ENCODE measurements around the gene RPS6KC1.
"Not testable (repeated sequence)": the region's sequence is repeated elsewhere in the genome, so short reads cannot be mapped to it uniquely, and the experiment has no call there.

The RPS6KC1 gene

DNA sequence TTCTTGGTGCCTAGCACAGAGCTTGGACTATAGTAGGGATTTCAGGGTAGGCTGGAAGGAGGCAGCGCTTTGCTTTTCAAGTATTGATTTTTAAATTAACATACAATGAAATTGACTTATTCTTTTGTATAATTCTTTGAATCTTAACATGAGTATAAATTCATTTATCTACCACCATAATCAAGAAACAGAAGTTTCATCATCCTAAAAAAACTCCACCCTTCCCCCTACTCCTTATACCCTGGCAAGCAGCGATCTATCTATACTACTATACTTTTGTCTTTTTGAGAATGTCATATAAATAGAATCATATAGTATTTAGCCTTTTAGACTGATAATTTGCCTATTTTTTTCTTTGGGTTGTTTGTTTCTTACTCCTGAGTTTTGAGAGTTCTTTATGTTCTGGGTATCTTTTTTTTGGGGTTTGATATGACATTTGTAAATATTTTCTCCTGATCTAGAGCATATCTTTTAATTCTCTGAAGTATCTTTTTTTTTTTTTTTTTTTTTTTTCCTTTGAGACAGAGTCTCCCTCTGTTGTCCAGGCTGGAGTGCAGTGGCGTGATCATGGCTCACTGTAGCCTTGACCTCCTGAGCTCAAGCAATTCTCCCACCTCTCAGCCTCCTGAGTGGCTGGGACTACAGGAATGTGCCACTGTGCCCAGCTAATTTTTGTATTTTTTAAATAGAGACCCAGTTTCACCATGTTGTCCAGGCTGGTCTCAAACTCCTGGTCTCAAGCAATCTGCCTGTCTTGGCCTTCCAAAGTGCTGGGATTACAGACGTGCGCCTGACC is 6.4 kb downstream of the RPS6KC1 start:
- DNase-seq, result no peak

DNA sequence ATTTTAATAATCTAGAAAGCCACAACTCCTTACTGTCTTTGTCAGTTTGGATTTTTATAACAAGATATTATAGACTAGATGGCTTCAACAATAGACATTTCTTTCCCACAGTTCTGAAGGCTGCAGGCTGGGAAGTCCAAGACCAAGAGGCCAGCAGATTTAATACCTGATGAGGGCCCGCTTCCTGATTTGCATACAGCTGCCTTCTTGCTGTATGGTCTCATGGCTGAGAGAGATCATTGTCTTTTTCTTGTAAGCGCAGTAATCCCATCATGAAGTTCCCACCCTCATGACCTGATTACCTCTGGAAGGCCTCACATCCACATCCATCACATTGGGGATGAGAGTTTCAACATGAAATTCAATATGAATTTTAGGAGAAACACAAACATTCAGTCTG is 9.8 kb downstream of the RPS6KC1 start:
- no peak for DNase-seq

DNA sequence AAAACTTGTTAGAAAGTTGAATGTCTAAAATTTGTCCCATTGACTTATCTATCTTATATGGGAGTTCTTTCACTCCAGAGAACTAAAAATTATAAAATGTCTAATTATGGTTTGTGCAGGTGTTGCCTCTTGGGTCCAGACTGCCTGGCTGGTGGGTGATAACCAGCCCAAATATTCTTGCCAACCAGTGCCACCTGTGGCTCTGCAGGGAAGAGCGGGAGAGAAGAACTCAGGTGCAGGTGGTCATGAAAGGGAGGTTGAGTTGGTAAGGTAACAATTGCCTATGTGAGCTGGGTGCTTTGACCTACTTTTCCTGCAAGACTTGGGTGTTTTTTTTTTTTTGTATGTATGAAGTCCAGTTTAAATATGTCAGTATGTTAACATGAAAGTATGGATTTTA is 10.2 kb downstream of the RPS6KC1 start:
- DNase-seq, result no peak

DNA sequence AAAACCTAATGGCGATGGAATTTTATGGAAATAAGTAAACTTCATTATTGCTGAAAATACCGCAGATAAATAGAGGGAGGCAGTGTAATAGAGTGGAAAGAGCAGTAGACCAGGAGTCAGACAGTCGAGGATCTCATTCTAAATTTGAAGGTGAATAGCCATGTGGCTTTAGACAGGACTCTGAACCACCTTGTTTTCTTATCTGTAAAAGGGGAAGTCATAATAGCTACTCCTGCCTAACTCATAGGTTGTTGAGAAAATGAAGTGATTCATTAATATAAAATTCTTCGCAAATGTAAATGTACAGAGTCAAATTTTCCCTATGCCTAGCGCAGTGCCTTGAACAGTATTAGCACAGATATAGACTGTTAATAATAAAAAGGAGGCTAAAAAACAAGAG is 14.8 kb downstream of the RPS6KC1 start:
- DNase-seq, result no peak

DNA sequence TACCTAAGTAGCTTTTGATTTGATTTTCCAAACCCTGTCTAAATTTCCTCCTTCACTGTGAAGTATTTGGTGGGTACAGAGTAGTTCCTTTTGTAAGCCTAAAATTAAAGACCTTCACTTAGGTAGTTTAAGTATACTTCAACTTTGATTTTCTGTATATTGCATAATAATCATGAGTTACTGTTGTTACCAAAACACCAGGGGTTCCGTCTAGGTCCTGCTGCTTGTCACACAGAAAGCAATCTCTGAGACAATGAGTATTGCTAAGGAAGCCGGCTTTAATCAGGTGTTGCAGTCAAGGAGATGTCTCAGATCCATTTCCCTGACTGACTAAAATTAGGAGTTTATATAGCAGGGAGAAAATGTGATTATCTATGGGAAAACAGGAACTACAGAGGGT is 15.3 kb downstream of the RPS6KC1 start:
- DNase-seq, result no peak

DNA sequence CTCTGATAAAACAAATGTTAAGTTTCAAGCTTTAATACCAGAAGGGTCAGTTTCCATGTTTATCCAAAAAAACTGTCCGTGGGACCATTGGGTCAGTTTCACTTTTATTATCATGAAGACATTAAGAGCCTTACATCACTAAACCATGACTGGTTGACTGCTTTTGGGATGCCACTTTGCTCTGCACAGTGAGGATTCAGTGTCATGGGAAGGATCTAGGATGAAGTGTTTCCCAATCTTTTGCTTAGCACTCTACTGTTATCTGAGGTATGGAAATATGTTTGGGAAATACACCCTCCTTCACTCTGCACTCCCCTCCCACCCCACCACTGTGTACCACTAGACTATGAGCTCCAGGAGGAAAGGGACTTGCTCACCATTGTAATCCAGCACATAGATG is 16.3 kb downstream of the RPS6KC1 start:
- no peak for DNase-seq

DNA sequence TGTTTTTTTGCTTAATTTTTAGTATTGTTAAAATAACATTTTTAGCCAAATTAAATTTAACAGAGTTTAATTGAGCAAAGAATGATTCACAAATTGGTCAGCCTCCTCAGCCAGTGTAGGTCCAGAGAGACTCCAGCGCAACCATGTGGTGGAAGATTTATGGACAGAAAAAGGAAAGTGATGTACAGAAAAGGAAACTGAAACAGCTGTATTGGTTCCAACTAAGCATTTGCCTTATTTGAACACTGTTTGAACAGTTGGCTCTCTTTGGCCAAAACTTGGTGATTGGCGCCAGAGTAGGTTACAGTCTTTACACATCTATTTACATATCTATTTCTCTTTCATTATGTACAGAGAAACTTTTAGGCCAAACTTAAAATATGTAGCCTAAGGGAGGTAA is 19.4 kb downstream of the RPS6KC1 start:
- no peak for DNase-seq

DNA sequence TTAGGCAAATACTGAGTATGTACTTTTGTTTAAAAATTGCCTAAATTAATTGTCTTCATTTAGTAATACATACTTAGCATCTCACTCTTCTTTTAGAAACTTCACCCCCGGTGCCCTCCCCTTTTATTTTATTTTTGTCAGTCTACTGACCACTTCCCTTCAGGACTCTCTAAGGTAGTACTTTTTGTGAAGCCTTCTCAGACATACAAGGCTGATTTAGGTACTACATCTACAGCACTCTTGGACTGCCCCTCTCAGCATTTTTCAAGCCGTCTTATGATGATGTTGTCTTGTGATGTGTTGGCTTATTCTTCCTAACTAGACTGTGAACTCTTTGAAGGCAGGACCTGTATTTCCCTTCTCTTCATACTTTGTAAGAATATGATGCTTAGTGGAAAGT is 24.7 kb downstream of the RPS6KC1 start:
- DNase-seq, result no peak

DNA sequence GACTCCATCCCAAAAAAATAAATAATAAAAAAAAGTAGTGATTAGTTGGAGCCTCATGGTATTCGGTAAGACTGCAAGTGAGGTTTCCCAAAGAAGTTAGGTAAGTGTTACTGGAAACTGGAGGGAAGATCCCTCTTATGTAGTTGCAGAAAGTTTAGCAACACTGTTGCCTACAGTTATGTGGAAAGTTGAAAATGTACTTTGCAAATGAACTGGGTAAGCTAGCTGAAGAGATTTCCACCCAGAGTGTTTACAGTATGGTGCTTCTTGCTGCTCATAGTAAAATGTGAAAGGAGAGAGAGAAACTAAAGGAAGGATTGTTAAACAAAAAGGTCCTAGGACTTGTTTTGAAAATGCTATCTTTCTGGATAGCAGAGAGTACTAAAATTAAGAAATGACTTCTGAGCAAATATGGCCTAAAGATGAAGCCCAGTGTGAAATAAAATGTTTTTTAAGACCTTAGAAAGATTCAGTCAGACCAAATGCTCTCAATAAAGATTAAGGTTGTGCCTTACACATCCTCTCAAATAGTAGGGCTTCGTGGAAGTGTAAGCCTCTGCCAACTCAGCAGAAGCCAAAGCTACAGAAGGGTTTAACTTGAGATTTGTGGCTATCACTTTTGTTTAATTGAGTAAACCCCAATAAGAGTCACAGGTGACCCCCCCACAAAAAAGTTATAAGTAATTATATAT is 31.5 kb downstream of the RPS6KC1 start:
- no peak for DNase-seq

DNA sequence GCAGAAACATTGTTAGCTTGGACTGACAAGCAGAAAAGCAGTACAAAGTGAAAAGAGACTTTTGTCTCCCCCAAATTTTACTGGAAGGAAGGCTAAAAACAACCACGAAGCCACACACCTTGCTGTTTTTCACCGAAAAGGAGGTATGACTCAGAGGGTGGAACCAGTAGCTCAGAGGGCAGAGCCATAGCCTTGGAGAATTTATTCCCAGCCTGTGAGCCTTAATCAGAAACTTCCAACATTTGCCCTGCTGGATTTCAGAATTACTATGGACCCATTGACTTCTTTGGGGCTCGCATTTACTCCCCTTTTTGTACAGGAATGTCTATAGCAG is 32.0 kb downstream of the RPS6KC1 start:
- DNase-seq, result no peak

DNA sequence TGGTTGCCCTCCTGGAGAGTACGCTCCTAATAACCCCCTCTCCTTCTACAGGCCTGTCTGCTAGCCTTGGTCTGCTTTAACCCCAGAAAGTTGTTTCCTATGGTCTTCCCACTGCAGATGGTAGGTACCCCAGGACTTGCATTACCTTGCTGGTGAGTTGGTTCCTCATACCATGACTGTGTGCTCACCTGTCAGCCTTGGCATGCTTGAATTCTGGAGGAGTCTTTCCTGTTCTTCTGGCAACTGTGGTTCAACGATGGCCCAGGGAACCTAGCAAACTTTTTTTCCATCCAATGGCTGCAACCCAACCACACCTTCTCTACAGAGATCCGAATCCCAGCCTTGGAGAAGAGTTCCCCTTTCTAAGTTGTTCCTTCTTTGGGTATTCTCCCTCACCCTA is 36.9 kb downstream of the RPS6KC1 start:
- DNase-seq, result no peak

DNA sequence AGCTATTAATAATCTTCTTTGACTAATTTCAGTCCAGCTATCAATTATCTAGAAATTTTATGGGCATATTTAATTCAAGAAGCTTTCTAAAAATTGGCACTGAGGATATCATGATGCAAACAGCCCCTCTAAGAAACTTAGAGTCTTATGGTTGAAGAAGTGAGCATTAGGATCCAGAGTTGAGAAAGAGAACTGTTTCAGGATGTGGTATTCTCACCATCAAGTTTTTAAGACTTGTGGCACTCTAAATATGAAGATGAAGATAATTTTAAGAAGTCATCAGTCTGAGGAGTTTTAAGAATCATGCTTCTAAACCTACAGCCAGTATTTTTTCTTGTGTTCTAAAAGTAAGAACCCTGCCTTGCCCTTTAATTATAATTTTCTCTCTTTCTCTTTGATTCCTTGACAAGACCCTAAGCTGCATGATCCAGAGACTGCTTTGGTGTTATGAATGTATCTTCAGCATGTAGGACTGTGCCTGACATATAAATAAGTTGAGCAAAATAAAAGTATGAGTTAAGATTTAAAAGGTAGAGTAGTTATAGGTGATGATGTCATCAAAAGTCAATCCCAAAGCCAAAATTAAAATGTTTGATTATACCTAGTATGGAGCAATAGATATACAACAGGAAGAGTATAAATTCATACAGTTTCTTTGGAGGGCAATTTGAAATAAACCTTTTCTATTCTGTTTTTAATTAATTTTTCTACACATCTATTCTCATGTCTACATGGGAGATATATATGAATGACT is 39.1 kb downstream of the RPS6KC1 start:
- DNase-seq, result no peak

DNA sequence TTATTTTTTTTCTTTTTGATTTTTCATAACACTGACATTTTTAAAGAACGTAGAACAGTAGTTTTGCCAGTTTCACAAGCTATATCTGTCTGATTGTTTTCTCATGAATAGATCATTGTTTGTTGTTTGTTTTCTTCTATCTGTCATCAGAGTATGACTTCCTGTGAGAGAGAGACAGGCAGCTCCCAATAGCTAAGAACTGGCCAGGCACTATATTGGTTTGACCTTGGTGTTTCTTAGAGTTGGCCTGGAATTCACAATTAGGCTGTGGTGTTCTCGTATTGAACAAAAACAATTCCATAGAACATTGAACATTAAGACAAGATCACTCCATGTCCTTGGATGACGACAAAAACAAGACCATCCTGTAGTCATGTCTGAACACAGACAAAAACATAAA is 43.4 kb downstream of the RPS6KC1 start:
- peak in 1 of 2 donors; percentile 56 for DNase-seq

DNA sequence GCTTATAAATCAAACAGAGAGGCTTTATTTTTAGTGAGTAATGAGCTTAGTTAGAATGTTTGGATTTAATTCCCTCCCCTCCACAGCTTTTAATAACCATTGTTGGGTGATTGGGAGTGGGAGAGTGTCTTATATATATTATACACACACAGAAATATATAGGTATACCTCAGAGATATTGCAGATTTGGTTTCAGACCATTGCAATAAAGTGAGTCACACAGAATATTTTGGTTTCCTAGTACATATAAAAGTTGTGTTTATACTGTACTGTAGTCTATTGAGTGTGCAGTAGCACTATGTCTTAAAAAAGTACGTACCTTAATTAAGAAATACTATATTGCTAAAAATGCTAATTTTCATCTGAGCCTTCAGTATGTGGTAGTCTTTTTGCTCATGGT is 44.4 kb downstream of the RPS6KC1 start:
- DNase-seq, result no peak

DNA sequence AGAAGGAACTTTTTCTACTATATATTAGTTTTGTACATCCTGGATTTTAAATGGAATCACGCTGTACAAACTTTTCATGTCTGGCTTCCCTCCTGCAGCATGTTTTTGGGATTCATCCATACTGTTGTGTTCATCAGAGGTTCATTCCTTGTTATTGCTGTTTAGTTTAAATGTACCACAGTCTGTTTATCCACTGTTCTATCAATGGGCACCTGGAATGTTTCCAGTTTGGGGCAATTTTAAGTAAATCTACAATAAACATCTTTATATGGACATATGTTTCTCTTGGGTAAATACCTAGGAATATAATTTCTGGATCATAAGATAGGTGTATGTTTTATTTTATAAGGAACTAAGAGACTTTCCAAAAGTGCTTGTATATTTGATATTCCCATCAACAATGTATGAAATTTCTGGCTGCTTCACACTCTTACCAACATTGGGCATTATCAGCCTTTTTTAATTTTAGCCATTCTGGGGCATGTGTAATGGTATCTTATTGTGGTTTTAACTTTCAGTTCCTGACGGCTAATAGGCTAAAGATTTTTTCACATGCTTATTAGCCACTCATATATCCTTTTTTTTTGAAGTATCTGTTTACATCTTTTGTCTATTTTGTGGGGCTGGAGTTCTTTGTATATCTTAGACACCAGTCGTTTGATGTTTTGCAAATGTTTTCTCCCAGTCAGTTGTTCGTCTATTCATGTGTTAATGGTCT is 48.8 kb downstream of the RPS6KC1 start:
- no peak for DNase-seq

DNA sequence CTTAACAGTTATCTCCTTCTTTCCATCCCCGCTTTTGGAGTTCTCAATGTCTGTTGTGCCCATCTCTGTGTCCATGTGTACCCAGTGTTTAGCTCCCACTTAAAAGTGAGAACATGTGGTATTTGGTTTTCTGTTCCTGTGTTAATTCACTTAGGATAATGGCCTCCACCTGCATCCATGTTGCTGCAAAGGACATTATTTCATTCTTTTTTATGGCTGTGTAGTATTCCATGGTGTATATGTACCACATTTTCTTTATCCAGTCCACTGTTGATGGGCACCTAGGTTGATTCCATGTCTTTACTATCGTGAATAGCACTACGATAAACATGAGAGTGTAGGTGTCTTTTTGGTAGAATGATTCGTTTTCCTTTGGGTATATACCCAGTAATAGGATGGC is 49.5 kb downstream of the RPS6KC1 start:
- not testable (repeated sequence) for DNase-seq

DNA sequence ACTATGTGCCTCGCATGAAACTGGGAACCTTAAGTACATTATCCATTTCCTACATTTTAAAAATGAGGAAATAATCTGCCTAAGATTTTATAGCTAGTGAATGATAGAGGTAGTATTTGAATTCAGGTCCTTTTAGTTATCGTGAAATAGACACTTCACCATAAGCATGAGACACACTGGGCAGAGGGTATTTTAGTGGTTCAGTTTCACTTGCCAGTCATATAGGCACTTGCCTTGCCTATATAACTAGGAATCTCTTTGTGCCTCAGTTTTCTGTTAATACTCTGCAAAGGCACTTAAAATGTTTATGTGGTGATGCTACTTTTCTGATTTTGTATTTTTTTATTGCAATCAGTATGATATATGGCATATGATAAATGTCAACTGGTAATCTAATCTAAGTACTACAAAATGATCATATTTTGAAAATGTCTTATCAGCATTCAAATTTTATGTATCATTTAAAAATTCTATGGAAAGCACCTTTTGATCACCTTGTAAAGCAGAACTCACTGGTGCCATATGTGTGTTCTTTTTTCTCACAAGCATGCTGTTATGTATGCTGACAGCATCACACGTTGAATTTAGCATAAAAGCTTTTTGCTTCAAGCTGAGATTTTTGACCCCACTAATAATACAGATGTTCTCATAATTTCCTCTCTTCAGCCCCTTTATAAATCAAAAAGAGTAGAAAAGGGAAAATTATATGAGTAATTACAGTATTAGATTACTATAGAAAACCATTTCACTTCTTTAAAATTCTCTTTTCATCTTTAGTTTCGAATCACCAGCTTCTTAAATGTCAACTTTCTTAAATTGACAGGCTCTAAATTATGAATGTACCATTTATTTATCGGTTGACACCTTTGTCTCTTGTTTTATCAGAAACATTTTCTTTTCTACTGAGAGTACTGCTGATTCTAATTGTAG is 52.6 kb downstream of the RPS6KC1 start:
- no peak for DNase-seq

DNA sequence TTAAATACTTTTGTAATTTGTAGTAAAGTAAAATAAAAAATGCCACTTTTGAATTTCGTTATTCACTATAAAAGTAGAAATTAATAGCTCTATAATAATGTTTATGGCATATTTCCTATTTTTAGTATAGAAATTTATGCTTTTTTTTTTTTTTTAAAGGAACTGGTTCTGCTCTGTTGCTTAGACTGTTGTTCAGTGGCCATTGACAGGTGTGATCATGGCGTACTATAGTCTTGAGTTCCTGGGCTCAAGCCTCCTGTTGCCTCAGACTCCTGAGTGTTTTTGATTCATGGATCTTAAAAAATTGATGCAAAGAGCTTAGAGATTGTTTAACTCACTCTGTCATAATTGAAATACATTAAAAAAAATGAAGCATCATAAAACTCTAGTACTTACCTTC is 53.6 kb downstream of the RPS6KC1 start:
- DNase-seq, result no peak

DNA sequence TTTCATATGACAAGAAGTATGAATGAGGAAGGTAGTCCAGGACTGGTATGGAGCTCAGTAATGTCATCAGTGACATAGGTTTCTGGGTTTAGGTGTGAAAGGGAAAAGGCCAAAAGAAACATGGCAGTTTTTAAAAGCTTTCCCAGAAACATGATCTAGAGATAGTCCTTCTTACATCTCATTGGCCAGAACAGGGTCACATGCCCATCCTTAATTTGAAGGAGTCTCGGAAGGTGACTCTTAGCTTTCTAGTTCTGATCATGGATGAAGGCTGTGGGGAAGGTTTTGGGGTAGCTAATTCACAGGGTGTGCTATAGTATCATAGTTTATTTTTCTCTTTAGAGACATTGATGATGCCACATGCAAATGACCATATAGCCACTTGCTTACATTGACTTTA is 55.3 kb downstream of the RPS6KC1 start:
- DNase-seq, result no peak

DNA sequence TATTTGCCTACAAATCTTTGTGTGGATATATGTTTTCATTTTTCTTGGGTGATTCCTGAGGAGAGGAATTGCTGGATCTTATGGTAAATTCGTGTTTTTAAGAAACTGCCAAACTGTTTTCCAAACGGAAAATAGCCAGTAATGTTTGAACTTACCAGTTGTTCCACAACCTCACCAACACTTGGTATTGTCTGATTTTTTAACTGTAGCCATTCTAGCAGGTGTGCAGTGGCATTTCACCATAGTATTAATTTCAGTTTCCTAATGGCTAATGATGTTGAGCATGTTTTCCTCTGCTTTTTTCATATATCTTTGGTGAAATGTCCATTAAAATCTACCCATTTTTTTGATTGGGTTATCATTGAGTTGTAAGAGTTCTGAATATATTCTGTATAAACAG is 56.6 kb downstream of the RPS6KC1 start:
- no peak for DNase-seq

DNA sequence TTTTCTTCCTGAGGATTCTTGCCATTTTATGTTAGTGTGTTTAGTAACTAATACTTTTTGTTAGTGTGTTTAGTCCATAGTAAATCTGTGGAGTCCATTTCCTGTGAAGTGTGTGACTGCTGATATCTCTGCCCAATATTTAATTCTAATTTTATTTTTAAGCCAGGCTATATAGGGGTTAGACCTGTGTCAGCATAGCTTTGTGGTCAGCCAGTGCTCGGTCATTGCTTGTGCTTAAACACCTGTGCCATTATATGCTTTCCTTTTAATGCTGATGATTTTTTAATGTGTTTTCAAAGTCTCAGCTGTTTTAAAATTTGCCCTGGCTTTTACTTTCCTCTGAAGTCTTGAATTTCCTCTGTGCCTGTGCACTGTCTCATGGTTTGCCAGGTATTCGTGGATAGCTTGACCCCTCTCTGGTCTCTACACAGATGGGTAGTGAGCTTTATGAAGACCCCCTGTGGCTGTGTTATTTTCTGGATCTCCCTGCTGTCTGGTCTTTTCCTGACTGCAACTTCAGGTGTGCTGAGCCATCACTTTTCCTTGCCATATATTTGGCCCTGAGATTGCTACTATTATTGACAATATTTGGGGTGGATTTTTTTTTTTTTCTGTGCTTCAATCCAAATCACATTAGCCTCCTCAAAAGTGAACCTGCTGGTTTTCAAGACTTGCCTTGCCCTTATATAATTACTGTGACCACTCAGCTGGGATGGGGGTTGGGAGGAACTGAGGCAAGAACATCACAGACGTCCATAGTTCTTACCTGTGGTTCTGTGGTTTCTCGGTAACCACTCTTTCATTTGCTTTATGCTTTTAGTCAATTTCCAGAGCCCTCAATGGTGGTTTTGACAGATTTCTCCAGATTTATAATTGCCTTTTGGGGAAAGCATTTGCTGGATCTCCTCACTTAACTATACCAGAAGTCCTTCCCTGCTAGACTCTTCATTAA is 59.6 kb downstream of the RPS6KC1 start:
- DNase-seq, result no peak

Measured in hippocampal formation (tissue), 2 donors.